AG09309 (cell line): Measurements from ENCODE around the gene MCM5.
A peak's percentile ranks its signal among the peaks of the same experiment; 100 is the strongest.
"Not testable (repeated sequence)": the region's sequence is repeated elsewhere in the genome, so short reads cannot be mapped to it uniquely, and the experiment has no call there.

Source experiments
- DNase-seq: peaks from one replicate; pipeline ENCODE4 v3.0.0-alpha.2; 2010; ENCODE audit warnings: low read depth
- H3K4me3 ChIP-seq: 2 replicates; pipeline ENCODE4 v1.5.1; 2011; ENCODE audit warnings: mild to moderate bottlenecking, low read depth, low read length, moderate library complexity; ENCODE audit not compliant: control insufficient read depth
- TF ChIP-seq, protein P1 (sequence below): IDR thresholded peaks from 2 replicates; pipeline ENCODE4 v1.5.1; 2011; ENCODE audit warnings: mild to moderate bottlenecking, low read depth, low read length, inconsistent platforms; ENCODE audit not compliant: insufficient read depth, control insufficient read depth; ENCODE audit errors: missing control alignments

Gene MCM5

DNA sequence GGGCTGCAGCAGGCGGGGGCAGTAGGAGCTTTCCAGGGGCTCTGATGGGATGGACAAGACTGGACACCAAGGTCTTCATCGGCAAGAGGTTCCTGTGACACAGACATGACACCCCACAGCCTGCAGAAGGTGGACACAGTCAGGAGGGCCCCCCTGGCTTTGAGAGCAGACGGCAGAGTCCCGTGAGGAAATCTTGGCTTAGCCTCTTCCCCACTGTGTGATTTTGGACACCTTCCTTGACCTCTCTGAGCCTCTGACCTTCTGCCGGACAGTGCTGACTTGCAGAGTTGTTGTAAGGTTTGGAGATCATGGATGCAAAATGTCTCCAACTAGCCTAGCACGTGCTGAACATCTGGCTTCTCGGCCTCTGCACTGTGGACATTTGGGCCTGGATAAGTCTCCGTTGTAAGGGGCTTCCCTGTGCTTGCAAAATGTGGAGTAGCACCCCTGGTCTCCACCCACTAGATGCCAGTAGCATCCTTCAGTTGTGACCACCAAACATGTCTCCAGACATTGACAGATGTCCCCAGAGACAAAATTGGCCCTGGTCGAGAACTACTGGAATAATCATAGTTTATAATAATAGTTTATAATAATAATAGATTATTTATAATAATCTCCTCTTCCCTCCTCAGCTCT is 54.6 kb downstream of the MCM5 start:
- TF ChIP-seq, protein P1, sequence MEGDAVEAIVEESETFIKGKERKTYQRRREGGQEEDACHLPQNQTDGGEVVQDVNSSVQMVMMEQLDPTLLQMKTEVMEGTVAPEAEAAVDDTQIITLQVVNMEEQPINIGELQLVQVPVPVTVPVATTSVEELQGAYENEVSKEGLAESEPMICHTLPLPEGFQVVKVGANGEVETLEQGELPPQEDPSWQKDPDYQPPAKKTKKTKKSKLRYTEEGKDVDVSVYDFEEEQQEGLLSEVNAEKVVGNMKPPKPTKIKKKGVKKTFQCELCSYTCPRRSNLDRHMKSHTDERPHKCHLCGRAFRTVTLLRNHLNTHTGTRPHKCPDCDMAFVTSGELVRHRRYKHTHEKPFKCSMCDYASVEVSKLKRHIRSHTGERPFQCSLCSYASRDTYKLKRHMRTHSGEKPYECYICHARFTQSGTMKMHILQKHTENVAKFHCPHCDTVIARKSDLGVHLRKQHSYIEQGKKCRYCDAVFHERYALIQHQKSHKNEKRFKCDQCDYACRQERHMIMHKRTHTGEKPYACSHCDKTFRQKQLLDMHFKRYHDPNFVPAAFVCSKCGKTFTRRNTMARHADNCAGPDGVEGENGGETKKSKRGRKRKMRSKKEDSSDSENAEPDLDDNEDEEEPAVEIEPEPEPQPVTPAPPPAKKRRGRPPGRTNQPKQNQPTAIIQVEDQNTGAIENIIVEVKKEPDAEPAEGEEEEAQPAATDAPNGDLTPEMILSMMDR, result peak; percentile 25
- no peak overlapping the region for H3K4me3 ChIP-seq
- DNase-seq, result no peak

DNA sequence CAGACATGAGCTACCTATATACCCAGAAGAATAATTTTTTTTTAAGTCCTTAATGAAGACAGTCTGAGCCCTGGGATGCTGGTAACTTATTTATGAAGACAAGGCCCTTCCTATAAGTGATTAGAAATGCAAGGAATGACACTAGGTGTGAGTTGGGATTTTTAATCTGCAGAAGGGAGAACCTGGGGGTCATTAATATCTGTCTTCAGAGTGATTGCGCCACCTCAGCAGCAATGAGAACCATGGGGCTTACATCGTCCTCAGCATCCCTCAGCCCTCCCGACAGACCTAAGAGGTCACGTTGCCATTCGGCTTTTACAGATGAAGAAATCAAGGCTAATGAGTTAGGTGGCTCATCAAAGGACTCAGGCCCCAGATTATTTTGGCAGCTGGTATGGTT is 55.6 kb downstream of the MCM5 start:
- no peak for DNase-seq
- no peak overlapping the region for H3K4me3 ChIP-seq
- TF ChIP-seq, protein P1, result no peak

DNA sequence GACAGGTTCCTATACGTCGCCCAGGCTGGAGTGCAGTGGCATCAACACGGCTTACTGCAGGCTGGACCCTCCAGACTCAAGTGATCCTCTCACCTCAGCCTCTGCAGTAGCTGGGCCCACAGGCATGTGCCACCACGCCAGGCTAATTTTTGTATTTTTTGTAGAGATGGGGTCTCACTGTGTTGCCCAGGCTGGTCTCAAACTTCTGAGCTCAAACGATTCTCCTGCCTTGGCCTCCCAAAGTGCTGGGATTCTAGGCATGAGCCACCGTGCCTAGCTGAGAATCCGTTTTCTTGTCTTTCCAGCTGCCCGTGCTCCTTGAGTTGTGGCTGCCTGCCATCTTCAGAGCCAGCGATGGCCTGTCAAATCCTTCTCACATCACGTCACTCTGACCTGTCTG is 56.8 kb downstream of the MCM5 start:
- TF ChIP-seq, protein P1, result no peak
- H3K4me3 ChIP-seq, result no peak overlapping the region
- no peak for DNase-seq

DNA sequence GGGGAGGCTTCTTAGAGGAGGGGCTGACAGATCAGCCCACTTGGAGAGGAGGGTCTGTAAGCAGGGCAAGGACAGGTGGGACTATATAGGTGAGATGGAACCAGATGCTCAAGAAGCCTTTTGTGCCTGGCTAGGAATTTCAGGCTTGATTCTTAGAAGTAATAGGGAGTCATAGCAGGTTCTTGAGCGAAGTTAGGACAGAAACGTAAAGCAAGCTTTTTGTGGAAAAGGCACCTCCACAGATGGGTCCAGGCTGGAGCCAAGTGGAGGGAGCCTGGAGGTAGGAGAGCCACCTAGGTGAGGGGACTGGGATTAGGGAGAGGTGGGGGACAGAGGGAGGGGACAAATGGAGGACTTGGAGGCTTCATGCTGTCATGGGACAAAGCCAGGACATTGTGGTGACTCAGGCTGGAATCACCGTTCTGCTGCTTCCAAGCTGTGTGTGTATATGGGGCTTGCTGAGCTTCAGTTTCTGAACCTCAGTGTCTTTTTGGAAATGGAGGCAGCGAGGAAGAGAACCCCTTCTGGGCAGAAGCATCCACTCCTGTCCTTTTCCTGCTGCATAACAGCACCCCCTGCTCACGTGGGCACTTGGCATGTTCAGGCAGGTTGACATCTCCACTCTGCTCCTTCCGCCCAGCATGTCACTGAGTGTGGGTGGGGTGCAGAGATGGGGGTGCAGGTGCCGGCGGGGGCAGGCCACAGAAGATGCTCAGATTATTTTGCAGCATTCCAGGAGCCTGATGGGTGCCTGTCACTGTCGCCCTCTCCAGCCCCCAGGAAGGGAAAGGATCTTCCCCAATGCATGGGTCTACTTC is 58.0 kb downstream of the MCM5 start:
- no peak for DNase-seq
- TF ChIP-seq, protein P1, result no peak
- H3K4me3 ChIP-seq, result no peak overlapping the region

DNA sequence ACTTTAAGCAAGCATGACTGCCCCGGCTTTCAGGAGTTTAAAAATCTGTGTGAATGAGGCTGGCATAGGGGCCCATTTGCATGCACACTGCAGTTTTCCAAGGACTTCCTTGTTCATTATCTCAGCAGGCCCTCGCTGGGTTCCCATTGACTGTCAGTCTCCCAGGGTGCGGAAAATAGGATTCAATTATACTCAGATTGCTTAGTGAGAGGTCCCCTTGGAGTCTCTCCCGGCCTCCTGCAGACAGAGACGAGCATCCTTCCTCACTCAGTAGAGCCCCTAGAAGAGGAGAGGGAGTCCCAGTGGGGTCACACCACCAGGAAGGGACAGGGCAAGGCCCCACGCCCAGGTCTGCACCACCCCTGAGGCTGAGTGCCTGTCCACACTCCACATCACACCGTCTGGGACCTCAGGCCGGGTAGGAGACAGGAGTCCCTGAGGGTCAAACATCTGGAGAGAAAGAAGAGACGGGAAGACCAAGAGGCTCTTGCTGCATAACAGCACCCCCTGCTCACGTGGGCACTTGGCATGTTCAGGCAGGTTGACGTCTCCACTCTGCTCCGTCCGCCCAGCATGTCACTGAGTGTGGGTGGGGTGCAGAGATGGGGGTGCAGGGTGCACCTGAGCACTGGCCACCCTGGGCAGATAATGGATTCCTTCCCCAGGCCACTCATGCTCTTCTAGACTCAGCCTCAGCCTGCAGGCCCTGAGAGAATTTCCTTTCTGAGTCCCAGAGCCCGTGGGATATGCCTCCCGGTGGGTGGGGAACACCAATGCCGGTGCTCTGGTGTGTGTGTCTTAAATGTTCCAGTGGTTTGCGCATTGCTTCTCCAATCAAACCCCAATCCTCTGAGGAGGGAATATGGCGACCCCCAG is 58.8 kb downstream of the MCM5 start:
- H3K4me3 ChIP-seq, result no peak overlapping the region
- no peak for DNase-seq
- TF ChIP-seq, protein P1, result no peak

DNA sequence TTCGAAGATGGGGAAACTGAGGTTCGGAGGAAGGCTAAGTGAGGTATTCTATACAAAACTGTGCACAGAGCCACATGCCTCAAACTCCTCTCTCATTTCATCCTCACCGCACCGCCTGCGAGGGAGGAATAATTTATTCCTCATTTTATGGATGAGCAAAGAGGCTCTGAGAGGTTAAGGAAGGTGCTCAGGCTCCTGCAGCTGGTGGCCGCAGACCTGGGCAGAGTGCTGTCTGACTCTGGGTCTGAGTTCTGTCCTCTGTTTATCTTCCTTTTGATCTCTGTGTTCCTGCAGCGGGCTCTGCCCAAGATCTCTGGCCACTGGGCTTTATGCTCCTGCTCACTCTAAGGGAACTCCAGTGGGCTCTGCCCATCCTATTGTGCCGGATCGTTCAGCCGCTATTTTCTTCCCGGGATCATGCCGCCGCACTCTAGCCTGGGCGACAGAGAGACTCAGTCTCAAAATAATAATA is 59.5 kb downstream of the MCM5 start:
- no peak for DNase-seq
- H3K4me3 ChIP-seq, result no peak overlapping the region
- TF ChIP-seq, protein P1, result no peak

DNA sequence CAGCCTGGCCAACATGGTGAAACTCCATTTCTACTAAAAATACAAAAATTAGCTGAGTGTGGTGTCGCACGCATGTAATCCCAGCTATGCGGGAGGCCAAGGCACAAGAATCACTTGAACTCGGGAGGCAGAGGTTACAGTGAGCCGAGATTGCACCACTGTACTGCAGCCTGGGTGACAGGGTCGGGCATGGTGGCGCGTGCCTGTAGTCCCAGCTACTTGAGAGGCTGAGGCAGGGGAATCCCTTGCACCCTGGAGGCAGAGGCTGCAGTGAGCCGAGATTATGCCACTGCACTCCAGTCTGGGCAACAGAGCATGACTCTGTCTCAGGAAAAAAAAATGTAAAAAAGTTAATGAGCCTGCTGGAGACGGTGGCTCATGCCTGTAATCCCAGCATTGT is 60.0 kb downstream of the MCM5 start:
- not testable (repeated sequence) for H3K4me3 ChIP-seq, DNase-seq
